HG03457 (cell line): ENCODE measurements around the gene DNER.

ENCODE experiments used
- ATAC-seq: cut with Tn5 transposase; IDR thresholded peaks from one replicate; pipeline ENCODE4 v1.9.1; 2021; ENCODE audit warnings: moderate number of reproducible peaks; ENCODE audit not compliant: unreplicated experiment

The DNER gene

GRCh38 chr2:229445501-229446211, 268.7 kb downstream of the DNER start:
- no peak for ATAC-seq

- ATAC-seq: no peak
These were observed 269.3 kb downstream of the DNER start for GRCh38 chr2:229445019-229445418.

GRCh38 chr2:229443546-229444268, 270.6 kb downstream of the DNER start:
- ATAC-seq: no peak

- ATAC-seq: no peak
These were observed 271.2 kb downstream of the DNER start for GRCh38 chr2:229443141-229443540.

GRCh38 chr2:229438430-229439159, 275.8 kb downstream of the DNER start:
- no peak for ATAC-seq

DNA sequence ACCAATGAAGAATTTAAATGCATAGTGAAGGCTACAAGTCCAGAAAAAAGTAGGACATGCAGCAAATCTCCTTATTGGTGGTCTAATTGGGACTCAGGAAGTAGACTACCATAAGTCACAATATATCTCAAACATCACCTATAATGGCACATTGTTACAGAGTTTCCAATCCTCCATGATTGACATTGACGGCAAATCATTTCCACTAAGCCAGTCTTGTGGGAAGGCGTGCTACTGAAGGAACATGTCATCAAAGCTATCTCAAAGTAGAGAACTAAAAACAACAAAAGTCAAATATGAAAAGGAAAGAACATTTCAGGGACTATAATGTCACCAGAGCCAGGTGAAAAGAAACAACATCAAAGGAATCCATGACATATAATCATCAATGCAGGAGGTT, 276.9 kb downstream of the DNER start:
- no peak for ATAC-seq

DNA sequence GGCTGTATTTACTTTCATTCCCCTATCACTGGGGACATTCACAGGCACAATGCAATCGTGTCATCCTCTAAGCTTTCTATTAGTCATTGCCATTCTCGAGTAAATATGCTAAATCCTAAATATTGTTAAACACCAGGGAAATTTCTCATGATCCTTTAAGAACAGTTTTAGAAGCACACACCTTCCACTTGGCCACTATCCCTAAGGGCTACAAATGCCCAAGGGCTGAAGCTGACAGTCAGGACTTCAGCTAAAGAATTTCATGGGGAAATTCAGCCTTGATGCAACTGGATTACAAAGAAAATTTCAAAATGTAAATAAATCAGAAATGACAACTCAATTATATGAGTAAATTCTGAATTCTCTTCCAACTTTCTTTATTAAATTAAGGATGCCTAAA, 280.2 kb downstream of the DNER start:
- ATAC-seq: no peak

DNA sequence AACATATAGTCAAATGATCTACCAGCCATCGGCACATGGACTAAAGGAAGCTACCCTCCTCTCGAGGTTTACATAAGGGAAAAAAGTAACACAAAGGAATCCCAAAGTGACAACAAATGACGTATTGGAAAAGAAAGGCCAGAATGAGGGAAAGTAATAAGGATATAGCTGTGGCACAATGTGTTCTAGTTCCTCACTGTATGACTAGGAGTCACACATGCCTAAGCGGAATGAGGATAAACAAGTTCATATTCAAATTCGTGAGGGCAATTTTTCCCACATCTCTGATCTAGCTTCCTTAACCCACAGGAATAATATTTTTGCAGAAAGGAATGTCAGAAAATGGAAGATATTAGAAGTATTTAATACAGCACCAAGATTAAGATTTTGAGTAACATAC, 281.0 kb downstream of the DNER start:
- ATAC-seq: no peak

DNA sequence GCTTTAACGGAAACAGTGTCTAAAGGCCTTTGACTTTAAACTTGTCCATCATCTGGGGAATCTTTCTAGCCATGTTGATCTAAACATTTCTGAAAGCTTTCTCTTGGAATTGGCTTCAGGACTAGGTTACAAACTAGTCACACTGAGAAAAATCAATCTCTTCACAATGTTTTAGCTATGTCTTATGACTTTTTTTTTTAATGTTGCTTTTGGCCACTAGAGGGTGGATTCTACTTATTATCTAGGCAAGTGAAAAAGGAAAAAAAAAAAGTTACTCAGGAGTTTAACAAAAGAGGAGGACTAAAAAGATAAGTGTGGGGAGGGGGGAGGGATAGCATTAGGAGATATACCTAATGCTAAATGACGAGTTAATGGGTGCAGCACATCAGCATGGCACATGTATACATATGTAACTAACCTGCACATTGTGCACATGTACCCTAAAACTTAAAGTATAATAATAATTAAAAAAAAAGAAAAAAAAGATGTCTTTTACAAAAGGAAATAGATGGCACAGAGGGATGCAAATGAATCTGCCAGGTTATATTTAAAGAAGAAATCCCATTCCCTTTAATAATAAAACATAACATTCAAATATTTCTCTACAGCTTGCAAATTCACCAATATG, 282.9 kb downstream of the DNER start:
- no peak for ATAC-seq

- ATAC-seq: no peak
These were observed 284.8 kb downstream of the DNER start for GRCh38 chr2:229429589-229429988.

GRCh38 chr2:229426464-229426863, 287.9 kb downstream of the DNER start:
- ATAC-seq: no peak

DNA sequence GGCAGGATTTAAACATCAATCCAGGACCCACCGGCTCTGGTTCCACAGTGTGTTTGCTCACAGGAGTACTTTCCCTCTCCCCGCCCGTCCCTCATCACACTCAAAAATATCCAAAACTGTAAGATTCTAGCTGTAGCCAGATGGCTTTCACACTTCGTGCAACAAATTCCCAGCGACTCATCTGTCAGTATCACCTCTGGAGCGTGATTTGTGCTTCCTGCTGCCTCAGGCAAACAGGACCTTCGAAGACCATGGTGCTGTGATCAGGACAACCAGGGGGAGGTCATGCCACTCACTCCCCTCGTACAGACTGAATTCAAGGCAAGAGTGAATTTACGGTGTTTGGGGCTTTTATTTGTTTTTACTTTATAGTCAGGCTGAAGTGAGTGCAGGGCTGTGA, 288.8 kb downstream of the DNER start:
- ATAC-seq: no peak

DNA sequence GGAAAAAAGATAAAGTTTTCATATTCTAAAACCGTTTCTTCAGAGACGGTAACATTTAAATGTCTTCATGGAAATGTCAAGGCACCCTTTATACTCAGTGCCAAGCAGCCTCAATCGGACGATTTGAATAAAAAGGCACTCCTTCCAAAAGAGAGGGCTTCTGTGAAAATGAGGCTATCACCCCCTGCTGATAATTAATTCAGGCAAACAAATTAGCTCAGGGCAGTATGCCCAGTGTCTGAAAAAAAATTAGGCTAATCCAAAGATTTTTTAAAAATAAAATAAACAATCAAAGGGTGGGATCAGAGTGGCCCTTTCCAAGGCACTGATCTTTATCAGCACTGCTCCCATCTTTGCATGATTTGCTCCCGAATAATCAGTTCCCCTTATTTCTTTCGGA, 292.3 kb downstream of the DNER start:
- ATAC-seq: no peak

DNA sequence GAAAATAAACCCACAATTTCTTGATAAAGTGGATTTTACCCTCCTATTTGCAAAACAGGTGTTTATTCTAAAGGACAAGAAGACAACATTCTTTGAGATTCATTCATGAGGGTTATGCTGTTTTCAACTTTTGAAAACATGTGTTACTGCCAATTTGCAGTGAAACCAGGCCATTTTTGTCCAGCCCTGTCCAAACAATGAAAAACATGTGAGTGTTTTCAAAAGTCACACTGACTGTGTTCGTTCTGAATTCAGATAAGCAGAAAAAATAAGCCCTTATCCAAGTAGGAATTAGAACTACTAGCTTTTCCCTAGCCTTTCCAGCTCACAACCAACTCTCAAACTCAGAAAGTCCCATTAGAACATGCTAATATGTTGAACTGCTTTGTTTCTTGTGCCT, 295.2 kb downstream of the DNER start:
- no peak for ATAC-seq

DNA sequence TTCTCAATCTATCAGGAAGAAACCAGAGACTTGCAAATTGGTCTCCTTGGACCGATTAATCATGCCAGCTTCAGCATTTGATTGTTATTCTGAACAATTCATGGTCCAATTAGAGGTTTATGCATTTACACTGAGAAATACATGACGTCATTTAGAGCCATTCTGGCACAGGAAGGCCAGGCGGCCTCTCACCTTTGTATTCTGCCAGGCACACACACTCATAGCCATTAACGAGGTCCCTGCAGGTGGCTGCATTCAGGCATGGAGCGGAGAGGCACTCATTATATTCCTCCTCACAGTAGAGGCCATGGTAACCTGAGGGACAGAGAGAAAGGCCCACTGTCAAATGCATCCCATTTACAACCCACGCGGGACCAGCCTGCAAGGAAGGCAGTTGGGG, 296.4 kb downstream of the DNER start:
- ATAC-seq: no peak

- ATAC-seq: no peak
These were observed 297.2 kb downstream of the DNER start for GRCh38 chr2:229417176-229417575.

DNA sequence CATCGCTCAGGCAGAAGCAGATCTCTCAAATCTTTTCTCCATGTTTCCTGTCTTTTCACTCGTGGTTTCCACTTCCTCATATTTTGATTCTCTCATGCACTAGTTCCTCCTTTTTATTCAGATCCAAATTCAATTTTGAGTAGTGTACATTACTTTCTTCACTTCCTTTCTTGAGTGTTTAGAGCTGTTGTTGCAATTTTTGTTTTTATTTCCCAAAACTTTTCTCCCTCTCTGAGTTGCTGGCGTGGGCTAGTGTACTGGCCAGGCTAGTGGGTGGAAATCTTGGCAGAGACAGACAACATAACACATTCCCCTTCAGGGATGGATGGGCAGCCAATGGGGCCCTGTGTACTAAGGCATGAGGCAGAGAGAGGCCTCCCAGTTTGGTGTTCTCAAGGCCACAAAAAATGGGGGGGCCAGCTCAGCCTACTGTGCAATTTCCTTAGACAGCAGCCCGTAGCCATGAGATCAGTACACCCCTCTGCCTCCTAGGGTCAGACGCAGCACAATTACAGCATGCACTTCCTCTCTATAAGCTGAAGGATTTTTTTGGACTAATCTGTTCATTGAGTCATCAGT, 298.1 kb downstream of the DNER start:
- no peak for ATAC-seq

DNA sequence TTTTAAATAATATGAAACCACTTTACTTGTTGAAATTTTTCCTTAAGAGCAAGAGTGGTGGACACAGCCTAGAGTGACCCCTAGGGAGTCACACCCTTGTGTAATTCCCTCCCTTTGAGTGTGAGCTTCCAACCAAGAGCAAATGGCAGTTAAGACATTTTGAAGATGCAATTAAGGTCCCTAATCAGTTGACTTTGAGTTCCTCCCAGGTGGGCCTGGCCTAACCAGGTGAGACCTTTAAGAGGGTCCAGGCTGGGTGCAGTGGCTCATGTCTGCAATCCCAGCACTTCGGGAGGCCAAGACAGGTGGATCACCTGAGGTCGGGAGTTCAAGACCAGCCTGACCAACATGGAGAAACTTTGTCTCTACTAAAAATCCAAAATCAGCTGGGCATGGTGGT, 299.7 kb downstream of the DNER start:
- no peak for ATAC-seq

- no peak for ATAC-seq
These were observed 301.7 kb downstream of the DNER start for GRCh38 chr2:229412686-229413085.

DNA sequence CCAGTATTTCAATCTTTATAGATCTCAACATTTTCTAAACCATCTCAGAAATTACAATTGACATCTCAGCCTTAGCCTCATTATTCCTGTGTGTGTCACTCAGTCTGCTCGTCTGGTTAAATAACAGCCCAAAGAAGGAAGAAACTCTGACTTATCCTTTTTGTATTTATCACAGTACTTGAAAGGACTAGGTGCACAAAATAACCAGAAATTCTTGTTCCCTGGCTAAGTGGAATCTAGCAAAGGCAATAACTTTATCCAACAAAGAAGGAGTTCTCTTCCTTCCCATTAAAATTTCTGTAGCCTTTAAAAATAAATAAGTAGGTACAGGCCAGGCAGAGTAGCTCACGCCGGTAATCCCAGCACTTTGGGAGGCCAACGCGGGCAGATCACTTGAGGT, 303.4 kb downstream of the DNER start:
- ATAC-seq: no peak

GRCh38 chr2:229410264-229410663, 304.1 kb downstream of the DNER start:
- ATAC-seq: no peak
